ENCODE measurements around the gene SPARCL1.

GRCh38 chr4:87555773-87556619 is 26.8 kb upstream of the SPARCL1 start:
- TF ChIP-seq GLIS3 (CRISPR knock-in tag; IDR thresholded peaks at IDR 0.05) (no peak), PATZ1 (CRISPR knock-in tag; IDR thresholded peaks at IDR 0.05; ENCODE audit: borderline replicate concordance) (no peak), ZNF70 (CRISPR knock-in tag; IDR thresholded peaks at IDR 0.05) (no peak), ZFP3 (CRISPR knock-in tag; IDR thresholded peaks at IDR 0.05) (no peak), TOX (CRISPR knock-in tag; IDR thresholded peaks at IDR 0.05; ENCODE audit: borderline replicate concordance) (no peak), ZNF565 (CRISPR knock-in tag; conservative IDR thresholded peaks at IDR 0.05; ENCODE audit: low read depth) (no peak), ARNTL (CRISPR knock-in tag; IDR thresholded peaks at IDR 0.05; ENCODE audit: borderline replicate concordance, low read depth) (no peak), SNAI2 (CRISPR knock-in tag; IDR thresholded peaks at IDR 0.05) (no peak)
- TF ChIP-seq, protein P1, sequence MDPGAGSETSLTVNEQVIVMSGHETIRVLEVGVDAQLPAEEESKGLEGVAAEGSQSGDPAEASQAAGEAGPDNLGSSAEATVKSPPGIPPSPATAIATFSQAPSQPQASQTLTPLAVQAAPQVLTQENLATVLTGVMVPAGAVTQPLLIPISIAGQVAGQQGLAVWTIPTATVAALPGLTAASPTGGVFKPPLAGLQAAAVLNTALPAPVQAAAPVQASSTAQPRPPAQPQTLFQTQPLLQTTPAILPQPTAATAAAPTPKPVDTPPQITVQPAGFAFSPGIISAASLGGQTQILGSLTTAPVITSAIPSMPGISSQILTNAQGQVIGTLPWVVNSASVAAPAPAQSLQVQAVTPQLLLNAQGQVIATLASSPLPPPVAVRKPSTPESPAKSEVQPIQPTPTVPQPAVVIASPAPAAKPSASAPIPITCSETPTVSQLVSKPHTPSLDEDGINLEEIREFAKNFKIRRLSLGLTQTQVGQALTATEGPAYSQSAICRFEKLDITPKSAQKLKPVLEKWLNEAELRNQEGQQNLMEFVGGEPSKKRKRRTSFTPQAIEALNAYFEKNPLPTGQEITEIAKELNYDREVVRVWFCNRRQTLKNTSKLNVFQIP (CRISPR knock-in tag; IDR thresholded peaks at IDR 0.05; ENCODE audit: borderline replicate concordance, low read depth), result no peak
- TF ChIP-seq, protein P2, sequence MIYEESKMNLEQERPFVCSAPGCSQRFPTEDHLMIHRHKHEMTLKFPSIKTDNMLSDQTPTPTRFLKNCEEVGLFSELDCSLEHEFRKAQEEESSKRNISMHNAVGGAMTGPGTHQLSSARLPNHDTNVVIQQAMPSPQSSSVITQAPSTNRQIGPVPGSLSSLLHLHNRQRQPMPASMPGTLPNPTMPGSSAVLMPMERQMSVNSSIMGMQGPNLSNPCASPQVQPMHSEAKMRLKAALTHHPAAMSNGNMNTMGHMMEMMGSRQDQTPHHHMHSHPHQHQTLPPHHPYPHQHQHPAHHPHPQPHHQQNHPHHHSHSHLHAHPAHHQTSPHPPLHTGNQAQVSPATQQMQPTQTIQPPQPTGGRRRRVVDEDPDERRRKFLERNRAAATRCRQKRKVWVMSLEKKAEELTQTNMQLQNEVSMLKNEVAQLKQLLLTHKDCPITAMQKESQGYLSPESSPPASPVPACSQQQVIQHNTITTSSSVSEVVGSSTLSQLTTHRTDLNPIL (CRISPR knock-in tag; IDR thresholded peaks at IDR 0.05; ENCODE audit: low read depth), result no peak

Measured in SK-N-SH treated with all-trans-retinoic acid at 6 μM for 48 hours (cell line).